Psoas muscle (tissue), 8 donors: ENCODE measurements around the gene PPP2R3A. TPM values are rescaled to one million over a fixed set of nuclear protein-coding genes. Genes with fewer than 3 reads are reported as not detected.

Source experiments
- ATAC-seq, 4 donors: fragments of 200-7000 bp; cut with Tn5 transposase; one replicate each; pipeline ENCODE4 v1.9.1; 2020; ENCODE audit warnings: moderate library complexity in 3 of 4, mild to moderate bottlenecking in 2 of 4
- DNase-seq, 2 donors: peaks; one replicate each; pipeline ENCODE4 v3.0.0-alpha.2; 2020
- H3K27ac ChIP-seq: fragments of 200-600 bp; one replicate; pipeline ENCODE4 v1.8.0; 2022
- H3K27me3 ChIP-seq, 3 donors: fragments of 200-600 bp in 1 of 3; one replicate each; pipeline versions ENCODE4 v1.6.1 to v1.8.0; 2013 to 2022; ENCODE audit warnings: low read length in 2 of 3, mild to moderate bottlenecking in 2 of 3, moderate library complexity in 1 of 3; ENCODE audit not compliant: insufficient read depth in 3 of 3
- H3K36me3 ChIP-seq, 2 donors: fragments of 200-600 bp in 1 of 2; one replicate each; pipeline versions ENCODE4 v1.6.1 to v1.8.0; 2013 to 2022; ENCODE audit warnings: low read depth in 1 of 2, mild to moderate bottlenecking in 1 of 2, moderate library complexity in 1 of 2; ENCODE audit not compliant: insufficient read depth in 1 of 2
- H3K4me1 ChIP-seq: fragments of 200-600 bp; one replicate; pipeline ENCODE4 v1.8.0; 2022
- H3K4me3 ChIP-seq: fragments of 200-600 bp; one replicate; pipeline ENCODE4 v1.8.0; 2022; ENCODE audit warnings: mild to moderate bottlenecking
- H3K9me3 ChIP-seq: fragments of 200-600 bp; one replicate; pipeline ENCODE4 v1.8.0; 2022
- WGBS, 3 donors: extraction: QIAGEN DNeasy Blood & Tissue Kit; methylation state at CpG; one replicate each; pipeline versions ENCODE4 v1.1.6 to v1.1.7; 2013; 5-methylcytosine and 5-hydroxymethylcytosine counted together
- intact Hi-C, 2 donors: fragments of 100-400 bp; cut with DNase I; formaldehyde crosslinking; loops; one replicate each; pipeline versions ENCODE4 v1.11.0 to v1.14.2; 2022
- polyA plus RNA-seq, 3 donors: library from polyadenylated mRNA; stranded (reverse); fragments of 200-250 nt; gene quantifications; one replicate each; pipeline ENCODE4 v1.2.3, GENCODE V29; 2013
- total RNA-seq, 4 donors: library from RNA; stranded (reverse); fragmentation: NEBNext Ultra II Directional in 2 of 4; extraction: Animal tissue kit (Norgen Biotek cat#: 25700) in 2 of 4; gene quantifications; one replicate each; pipeline versions ENCODE4 v1.2.1 to v1.2.4, GENCODE V29; 2021 to 2023
- TF ChIP-seq, protein P1 (sequence below): fragments of 200-600 bp; IDR thresholded peaks from one replicate; pipeline ENCODE4 v1.8.0; 2022; ENCODE audit warnings: antibody characterized with exemption
- donor health status: healthy with polysubstance abuse.
- donor health status: DM: no; HTN: no; CAD: no; lungs with moderate emphysema.
- donor health status: Bipolar disorder and iron deficiency.
- donor health status: healthy.
- donor health status: DM: yes; HTN: yes; CAD: no.
- donor health status: DM: no; HTN: no; CAD: no.
- donor health status: DM: no; HTN: no; CAD: no.
- donor health status: DM: yes; HTN: yes; CAD: no.

Gene PPP2R3A
- total and polyA plus RNA-seq, 7 donors, result 5.4 to 134 (median 45.5) TPM

DNA sequence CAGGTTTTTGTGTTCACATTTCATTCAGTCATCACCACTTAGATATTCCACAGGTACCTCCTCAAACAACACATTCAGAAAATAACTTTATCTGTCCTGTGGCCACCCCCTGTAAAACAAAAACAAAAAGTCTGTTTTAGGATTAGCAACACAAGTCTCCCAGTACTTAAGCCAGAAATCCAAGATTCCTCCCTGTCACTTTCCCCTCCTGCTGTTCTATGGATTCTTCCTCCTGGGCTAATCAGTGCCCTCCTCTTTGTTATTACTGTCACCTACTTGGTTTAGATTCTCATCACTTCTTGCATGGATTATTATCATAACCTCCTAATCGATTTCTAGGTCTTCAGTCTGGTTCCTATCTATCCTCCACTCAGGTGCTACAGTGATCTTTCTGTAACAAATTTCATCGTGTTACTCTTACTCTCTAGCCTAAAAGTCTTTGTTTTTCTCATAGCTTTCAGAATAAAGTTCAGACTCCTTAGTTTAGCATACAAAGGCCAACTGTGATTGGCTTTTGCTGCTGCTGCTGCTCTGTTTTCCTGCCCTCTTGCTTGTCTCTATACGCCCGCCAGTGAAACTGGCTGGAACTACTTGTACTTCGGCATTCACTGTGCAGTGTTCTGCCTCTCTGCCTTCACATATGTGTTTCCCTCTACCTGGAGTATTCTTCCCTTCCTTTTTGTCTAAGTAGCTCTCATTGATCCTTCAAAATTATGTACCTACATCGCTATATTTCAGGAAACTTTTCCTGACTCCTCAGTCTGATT is 32.2 kb downstream of the PPP2R3A start:
- intact Hi-C loops, result no loop called here
- no peak overlapping the region for H3K4me3 ChIP-seq

DNA sequence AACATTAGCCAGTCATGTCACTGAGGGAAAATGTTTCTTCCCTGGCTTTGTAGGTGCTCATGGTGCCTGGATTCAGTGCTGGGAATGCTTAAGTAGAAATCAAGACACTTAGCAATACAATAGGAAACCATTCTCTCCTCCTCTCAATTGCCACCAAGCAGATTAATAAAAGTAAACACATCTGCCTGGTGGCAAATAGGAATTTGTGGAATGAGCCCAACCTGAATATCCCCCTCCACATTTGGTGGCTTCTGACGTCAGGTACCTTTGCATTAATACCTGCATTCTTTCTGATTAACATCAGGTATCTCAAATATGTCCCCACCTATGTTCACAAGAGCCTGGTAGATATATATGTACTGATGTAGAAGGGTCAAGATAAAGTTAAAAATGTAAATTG is 42.7 kb downstream of the PPP2R3A start:
- H3K4me3 ChIP-seq, result no peak overlapping the region
- WGBS, 3 donors, result 83 to 95% (median 89%) methylated on average over 1 of the region's 1 CpG
- no peak for DNase-seq
- no peaks in the 10 kb centered on the region for H3K27me3 ChIP-seq
- no peak for ATAC-seq
- H3K4me1 ChIP-seq, result peaks cover 14% of the 10 kb centered on the region
- H3K9me3 ChIP-seq, result no peaks in the 10 kb centered on the region
- peaks cover 4 to 7% of the 10 kb centered on the region in 2 donors for H3K36me3 ChIP-seq
- intact Hi-C loops, result no loop called here
- TF ChIP-seq, protein P1, sequence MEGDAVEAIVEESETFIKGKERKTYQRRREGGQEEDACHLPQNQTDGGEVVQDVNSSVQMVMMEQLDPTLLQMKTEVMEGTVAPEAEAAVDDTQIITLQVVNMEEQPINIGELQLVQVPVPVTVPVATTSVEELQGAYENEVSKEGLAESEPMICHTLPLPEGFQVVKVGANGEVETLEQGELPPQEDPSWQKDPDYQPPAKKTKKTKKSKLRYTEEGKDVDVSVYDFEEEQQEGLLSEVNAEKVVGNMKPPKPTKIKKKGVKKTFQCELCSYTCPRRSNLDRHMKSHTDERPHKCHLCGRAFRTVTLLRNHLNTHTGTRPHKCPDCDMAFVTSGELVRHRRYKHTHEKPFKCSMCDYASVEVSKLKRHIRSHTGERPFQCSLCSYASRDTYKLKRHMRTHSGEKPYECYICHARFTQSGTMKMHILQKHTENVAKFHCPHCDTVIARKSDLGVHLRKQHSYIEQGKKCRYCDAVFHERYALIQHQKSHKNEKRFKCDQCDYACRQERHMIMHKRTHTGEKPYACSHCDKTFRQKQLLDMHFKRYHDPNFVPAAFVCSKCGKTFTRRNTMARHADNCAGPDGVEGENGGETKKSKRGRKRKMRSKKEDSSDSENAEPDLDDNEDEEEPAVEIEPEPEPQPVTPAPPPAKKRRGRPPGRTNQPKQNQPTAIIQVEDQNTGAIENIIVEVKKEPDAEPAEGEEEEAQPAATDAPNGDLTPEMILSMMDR, result no peak
- no peak overlapping the region for H3K27ac ChIP-seq

More for the DNA sequence above, 32.2 kb downstream of the PPP2R3A start:
- Histone ChIP-seq H3K36me3 (no peaks in the 10 kb centered on the region), H3K4me1 (peaks cover 17% of the 10 kb centered on the region), H3K9me3 (no peaks in the 10 kb centered on the region), H3K27ac (no peak overlapping the region), H3K27me3 (no peaks in the 10 kb centered on the region)
- TF ChIP-seq, protein P1, result no peak
- 81 to 93% (median 87%) methylated on average over 6 of the region's 6 CpGs for WGBS, 3 donors
- ATAC-seq (no peak), DNase-seq (no peak)

DNA sequence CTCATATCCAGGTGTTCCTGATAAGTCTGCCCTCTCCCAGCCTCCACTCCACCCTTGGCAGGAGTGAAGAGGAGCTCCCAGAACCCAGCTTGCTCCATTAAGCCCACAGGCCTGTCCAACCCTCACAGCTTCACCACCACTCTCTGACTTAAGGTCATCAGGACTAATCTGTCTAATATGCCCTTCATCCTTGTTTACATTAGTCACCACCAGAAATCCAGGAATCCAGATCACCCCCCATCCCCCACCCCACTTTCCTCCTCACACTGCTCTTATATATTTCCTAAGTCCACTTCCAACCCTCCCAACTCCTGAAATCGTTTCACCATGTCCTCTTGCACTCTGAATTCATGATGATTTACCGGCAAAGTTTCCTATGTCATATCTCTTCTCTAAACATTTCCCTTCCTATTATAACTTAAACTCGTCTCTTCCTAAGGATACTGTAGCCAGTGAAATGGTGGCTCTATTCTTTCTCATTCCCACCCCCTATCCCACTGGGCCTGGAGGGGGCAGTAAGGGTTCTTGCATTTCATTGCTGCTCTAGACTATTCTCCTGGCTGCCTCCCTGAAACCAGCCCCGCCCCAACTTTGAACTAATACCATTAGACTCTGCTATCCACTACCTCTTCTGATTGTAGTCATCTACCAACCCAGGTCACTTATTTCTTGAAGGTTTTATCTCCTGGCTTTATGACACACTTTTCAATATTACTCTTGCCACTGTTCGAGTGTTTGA is 43.4 kb downstream of the PPP2R3A start:
- H3K4me1 ChIP-seq, result peaks cover 14% of the 10 kb centered on the region
- no peaks in the 10 kb centered on the region for H3K27me3 ChIP-seq
- peaks cover 4% of the 10 kb centered on the region in 2 donors for H3K36me3 ChIP-seq
- no peaks in the 10 kb centered on the region for H3K9me3 ChIP-seq
- TF ChIP-seq, protein P1, result no peak
- ATAC-seq, result peak in 1 of 4 donors; percentile 40
- 87 to 91% (median 89%) methylated on average over 5 of the region's 5 CpGs for whole genome bisulfite sequencing, 3 donors
- no peak for DNase-seq
- intact Hi-C loops, result no loop called here
- no peak overlapping the region for H3K4me3 ChIP-seq
- H3K27ac ChIP-seq, result no peak overlapping the region

DNA sequence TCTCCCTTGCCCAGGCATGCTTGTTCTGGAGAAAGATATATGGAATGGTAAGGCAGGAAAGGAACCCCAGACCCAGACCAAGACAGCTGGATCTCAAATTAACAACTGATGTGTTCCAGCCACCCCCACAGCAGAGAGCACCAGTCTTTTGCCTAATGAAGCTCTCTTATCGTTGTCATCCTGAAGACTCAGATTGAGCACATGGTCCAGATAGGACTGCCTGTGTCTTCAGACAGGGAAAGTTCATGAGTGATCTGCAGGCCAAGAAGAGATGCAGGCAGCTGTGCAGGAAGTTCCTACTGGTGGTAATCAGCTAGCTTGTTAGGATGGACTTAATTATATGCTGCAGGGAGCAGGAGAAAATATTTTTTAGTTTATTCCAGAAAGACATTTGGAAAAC is 53.3 kb downstream of the PPP2R3A start:
- Histone ChIP-seq H3K27ac (peak overlapping the region; percentile 44), H3K9me3 (no peaks in the 10 kb centered on the region), H3K4me1 (peaks cover 47% of the 10 kb centered on the region), H3K27me3 (no peaks in the 10 kb centered on the region), H3K4me3 (no peak overlapping the region), H3K36me3 (no peaks in the 10 kb centered on the region)
- intact Hi-C loops, result no loop called here
- DNase-seq (no peak), ATAC-seq (peak in 3 of 4 donors; percentile 20 to 49 (median 48))
- WGBS, 3 donors, result 4 to 33% (median 17%) methylated on average over 1 of the region's 1 CpG
- TF ChIP-seq, protein P1, result no peak
